Transverse colon (tissue), 4 donors: Measurements from ENCODE around the gene MAGI2.

ENCODE experiments used
- CTCF ChIP-seq, 5 experiments: fragments of 200-600 bp in 3 of 5; fragments of 450-650 bp in 2 of 5; sonication (generic) in 3 of 5; IDR thresholded peaks; 1 replicate in 2 of 5; 2 replicates in 3 of 5; pipeline ENCODE4 v1.5.1; 2016 to 2017; ENCODE audit warnings: antibody characterized with exemption in 5 of 5, inconsistent platforms in 3 of 5, mild to moderate bottlenecking in 2 of 5, moderate library complexity in 1 of 5
- POLR2A ChIP-seq: fragments of 450-650 bp; IDR thresholded peaks from one replicate; pipeline ENCODE4 v1.6.1; 2016; ENCODE audit warnings: antibody characterized with exemption, mild to moderate bottlenecking, moderate library complexity
- POLR2AphosphoS5 ChIP-seq, 3 donors: sonication (generic); formaldehyde crosslinking; IDR thresholded peaks; one replicate each; pipeline ENCODE4 v1.6.1; 2016; ENCODE audit warnings: antibody characterized with exemption in 3 of 3

DNA sequence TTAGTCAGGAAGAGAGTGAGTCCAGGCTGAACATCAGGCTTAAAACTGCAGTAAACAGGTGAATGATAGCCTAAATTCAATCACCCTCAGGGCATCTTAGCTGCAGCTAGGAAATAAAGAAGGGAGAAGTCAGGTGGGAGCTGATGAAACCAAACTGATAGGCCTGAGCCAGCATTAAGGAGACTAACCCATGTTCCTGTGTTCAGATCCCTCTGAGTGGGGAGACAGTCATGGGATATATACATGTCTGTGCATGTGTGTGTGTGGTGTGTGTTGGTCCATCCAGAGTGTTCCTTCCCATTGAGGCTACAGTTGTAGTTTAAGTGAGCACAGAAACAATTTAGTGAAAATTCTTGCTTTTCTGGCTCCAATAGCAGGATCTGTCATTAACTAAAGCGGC is 1174.0 kb downstream of the MAGI2 start:
- TF ChIP-seq CTCF (IDR thresholded peaks at IDR 0.05) (no peak), POLR2A (no peak), POLR2AphosphoS5 (IDR thresholded peaks at IDR 0.05) (no peak)
